Neuronal stem cell (in vitro differentiated cells): ENCODE measurements around the gene EPB41L2.

Experiments
- DNase-seq: peaks from one replicate; pipeline ENCODE4 v3.0.0-alpha.2; 2013; ENCODE audit warnings: low spot score
- H2AFZ ChIP-seq: one replicate; pipeline ENCODE4 v1.6.1; 2013; ENCODE audit warnings: mild to moderate bottlenecking, low read length, inconsistent platforms
- H2AK5ac ChIP-seq: 2 replicates; pipeline ENCODE4 v1.6.1; 2013; ENCODE audit warnings: low read depth, mild to moderate bottlenecking, inconsistent platforms, low read length, moderate library complexity, mixed read lengths
- H2BK120ac ChIP-seq: 2 replicates; pipeline ENCODE4 v1.6.1; 2013; ENCODE audit warnings: low read depth, mild to moderate bottlenecking, inconsistent platforms, low read length, moderate library complexity, mixed read lengths
- H2BK12ac ChIP-seq: one replicate; pipeline ENCODE4 v1.6.1; 2013; ENCODE audit warnings: low read length, inconsistent platforms
- H2BK15ac ChIP-seq: 2 replicates; pipeline ENCODE4 v1.6.1; 2013; ENCODE audit warnings: mild to moderate bottlenecking, low read length, inconsistent platforms, mixed read lengths
- H2BK5ac ChIP-seq: one replicate; pipeline ENCODE4 v1.6.1; 2013; ENCODE audit warnings: inconsistent platforms, mild to moderate bottlenecking, low read length, moderate library complexity
- H3K14ac ChIP-seq: one replicate; pipeline ENCODE4 v1.6.1; 2013; ENCODE audit warnings: low read length, inconsistent platforms
- H3K18ac ChIP-seq: 2 replicates; pipeline ENCODE4 v1.6.1; 2013; ENCODE audit warnings: low read length, inconsistent platforms
- H3K23ac ChIP-seq: 2 replicates; pipeline ENCODE4 v1.6.1; 2013; ENCODE audit warnings: low read depth, mild to moderate bottlenecking, mixed read lengths, low read length, inconsistent platforms; ENCODE audit not compliant: poor library complexity
- H3K27ac ChIP-seq: replicated peaks from 3 replicates; pipeline ENCODE4 v1.5.1; 2013; ENCODE audit warnings: low read length, inconsistent platforms
- H3K27me3 ChIP-seq, 3 experiments: 2 replicates each; pipeline ENCODE4 v1.6.1; 2013; ENCODE audit warnings: low read length in 3 of 3, mild to moderate bottlenecking in 2 of 3, inconsistent platforms in 1 of 3, low read depth in 1 of 3, mixed read lengths in 1 of 3, moderate library complexity in 1 of 3; ENCODE audit not compliant: control insufficient read depth in 3 of 3, insufficient read depth in 3 of 3
- H3K36me3 ChIP-seq, 2 donors: replicated peaks in 1 of 2; 2 replicates each; pipeline ENCODE4 v1.6.1; 2013; ENCODE audit warnings: low read length in 2 of 2; ENCODE audit not compliant: control insufficient read depth in 2 of 2, insufficient read depth in 2 of 2
- H3K4ac ChIP-seq: 2 replicates; pipeline ENCODE4 v1.6.1; 2013; ENCODE audit warnings: inconsistent platforms, mild to moderate bottlenecking, low read length, moderate library complexity
- H3K4me1 ChIP-seq, 2 donors: 1 replicate in 1 of 2; 2 replicates in 1 of 2; pipeline ENCODE4 v1.6.1; 2013; ENCODE audit warnings: low read length in 2 of 2, low read depth in 1 of 2; ENCODE audit not compliant: control insufficient read depth in 2 of 2, insufficient read depth in 1 of 2
- H3K4me2 ChIP-seq: one replicate; pipeline ENCODE4 v1.6.1; 2013; ENCODE audit warnings: mild to moderate bottlenecking, low read length, inconsistent platforms; ENCODE audit not compliant: insufficient read depth, poor library complexity, severe bottlenecking
- H3K4me3 ChIP-seq, 2 donors: 2 replicates each; pipeline ENCODE4 v1.5.1; 2013; ENCODE audit warnings: low read length in 2 of 2, mild to moderate bottlenecking in 2 of 2, inconsistent platforms in 1 of 2, moderate library complexity in 1 of 2
- H3K79me1 ChIP-seq: one replicate; pipeline ENCODE4 v1.6.1; 2013; ENCODE audit warnings: low read depth, mild to moderate bottlenecking, inconsistent platforms, low read length, moderate library complexity
- H3K9ac ChIP-seq: one replicate; pipeline ENCODE4 v1.6.1; 2013; ENCODE audit warnings: mild to moderate bottlenecking, low read depth, low read length, inconsistent platforms; ENCODE audit not compliant: poor library complexity
- H3K9me3 ChIP-seq, 2 donors: replicated peaks in 1 of 2; 2 replicates each; pipeline versions ENCODE3 to v1.6.1; 2013; ENCODE audit warnings: low read length in 2 of 2, mild to moderate bottlenecking in 2 of 2, inconsistent platforms in 1 of 2, low read depth in 1 of 2, mixed read lengths in 1 of 2, moderate library complexity in 1 of 2; ENCODE audit not compliant: control insufficient read depth in 2 of 2, insufficient read depth in 1 of 2
- H4K8ac ChIP-seq: one replicate; pipeline ENCODE4 v1.6.1; 2013; ENCODE audit warnings: low read depth, mild to moderate bottlenecking, inconsistent platforms, low read length, moderate library complexity
- H4K91ac ChIP-seq: one replicate; pipeline ENCODE4 v1.6.1; 2013; ENCODE audit warnings: low read length, low read depth, mild to moderate bottlenecking, inconsistent platforms; ENCODE audit not compliant: poor library complexity
- WGBS, 2 donors: extraction: QIAGEN DNeasy Blood & Tissue Kit; methylation state at CpG; one replicate each; pipeline ENCODE4 v1.1.7; 2013; ENCODE audit warnings: missing lambda C conversion rate in 2 of 2, mixed read lengths in 1 of 2; ENCODE audit not compliant: insufficient read length in 2 of 2, insufficient replicate concordance in 1 of 2; ENCODE audit errors: extremely low coverage in 2 of 2; 5-methylcytosine and 5-hydroxymethylcytosine counted together

The EPB41L2 gene

GRCh38 chr6:131038597-131039344, 24.3 kb downstream of the EPB41L2 start:
- no peak overlapping the region for H2BK15ac ChIP-seq
- H3K4me1 ChIP-seq: peaks cover 0 to 5% of the 10 kb centered on the region in 2 donors
- H3K9ac ChIP-seq: no peak overlapping the region
- H2BK12ac ChIP-seq: no peak overlapping the region
- H2BK5ac ChIP-seq: no peak overlapping the region
- H3K9me3 ChIP-seq: no peaks in the 10 kb centered on the region
- no peak overlapping the region for H3K23ac ChIP-seq
- WGBS, 2 donors: no CpG with 5 or more reads among the region's 5 CpGs
- H3K36me3 ChIP-seq: no peaks in the 10 kb centered on the region
- no peak overlapping the region for H2BK120ac ChIP-seq
- H3K14ac ChIP-seq: no peak overlapping the region
- H2AFZ ChIP-seq: no peak overlapping the region
- H3K27me3 ChIP-seq: no peaks in the 10 kb centered on the region
- H3K4ac ChIP-seq: no peak overlapping the region
- DNase-seq: no peak
- no peak overlapping the region for H4K8ac ChIP-seq
- no peak overlapping the region for H3K4me2 ChIP-seq
- H3K4me3 ChIP-seq: no peak overlapping the region
- no peak overlapping the region for H4K91ac ChIP-seq
- H3K27ac ChIP-seq: no peak overlapping the region
- no peak overlapping the region for H3K18ac ChIP-seq
- H2AK5ac ChIP-seq: no peak overlapping the region
- H3K79me1 ChIP-seq: peaks cover 2% of the 10 kb centered on the region

GRCh38 chr6:131037194-131037897, 25.7 kb downstream of the EPB41L2 start:
- Histone ChIP-seq H2BK12ac (no peak overlapping the region), H3K14ac (no peak overlapping the region), H3K9ac (no peak overlapping the region), H3K23ac (no peak overlapping the region), H2BK5ac (no peak overlapping the region), H3K9me3 (no peaks in the 10 kb centered on the region), H2AFZ (no peak overlapping the region), H2AK5ac (no peak overlapping the region), H3K4me3 (no peak overlapping the region), H3K27ac (no peak overlapping the region), H2BK120ac (no peak overlapping the region), H4K91ac (no peak overlapping the region), H3K27me3 (no peaks in the 10 kb centered on the region), H3K4me1 (peaks cover 0 to 5% of the 10 kb centered on the region in 2 donors), H3K4me2 (no peak overlapping the region), H3K36me3 (no peaks in the 10 kb centered on the region), H3K79me1 (peaks cover 2% of the 10 kb centered on the region), H3K4ac (no peak overlapping the region), H3K18ac (no peak overlapping the region), H2BK15ac (no peak overlapping the region), H4K8ac (no peak overlapping the region)
- WGBS, 2 donors: no CpG with 5 or more reads among the region's 8 CpGs
- DNase-seq: no peak

GRCh38 chr6:131036601-131037000, 26.4 kb downstream of the EPB41L2 start:
- Histone ChIP-seq H3K79me1 (peaks cover 2% of the 10 kb centered on the region), H3K14ac (no peak overlapping the region), H3K4me3 (no peak overlapping the region), H4K8ac (no peak overlapping the region), H2AFZ (no peak overlapping the region), H2AK5ac (no peak overlapping the region), H2BK12ac (no peak overlapping the region), H3K9ac (no peak overlapping the region), H4K91ac (no peak overlapping the region), H3K23ac (no peak overlapping the region), H3K27me3 (no peaks in the 10 kb centered on the region), H3K36me3 (no peaks in the 10 kb centered on the region), H3K4me1 (peaks cover 0 to 5% of the 10 kb centered on the region in 2 donors), H2BK120ac (no peak overlapping the region), H3K4me2 (no peak overlapping the region), H3K4ac (no peak overlapping the region), H3K18ac (no peak overlapping the region), H2BK5ac (no peak overlapping the region), H3K9me3 (no peaks in the 10 kb centered on the region), H2BK15ac (no peak overlapping the region), H3K27ac (no peak overlapping the region)
- DNase-seq: no peak
- no CpG with 5 or more reads among the region's 2 CpGs for WGBS, 2 donors

GRCh38 chr6:131036143-131036542, 26.9 kb downstream of the EPB41L2 start:
- Histone ChIP-seq H3K27me3 (no peaks in the 10 kb centered on the region), H2BK12ac (no peak overlapping the region), H2BK120ac (no peak overlapping the region), H3K9me3 (no peaks in the 10 kb centered on the region), H3K9ac (no peak overlapping the region), H3K23ac (no peak overlapping the region), H2AK5ac (no peak overlapping the region), H3K4me3 (no peak overlapping the region), H3K36me3 (no peaks in the 10 kb centered on the region), H3K4ac (no peak overlapping the region), H3K4me2 (no peak overlapping the region), H4K91ac (no peak overlapping the region), H3K27ac (no peak overlapping the region), H3K14ac (no peak overlapping the region), H3K18ac (no peak overlapping the region), H3K79me1 (peaks cover 2% of the 10 kb centered on the region), H2BK15ac (no peak overlapping the region), H2BK5ac (no peak overlapping the region), H4K8ac (no peak overlapping the region), H3K4me1 (peaks cover 0 to 5% of the 10 kb centered on the region in 2 donors), H2AFZ (no peak overlapping the region)
- DNase-seq: no peak
- no CpG with 5 or more reads among the region's 3 CpGs for WGBS, 2 donors
